Breast epithelium (tissue), 4 donors: ENCODE results near the gene OTOP3. TPM values are rescaled to one million over a fixed set of nuclear protein-coding genes. Genes with fewer than 3 reads are reported as not detected.

Source experiments
- DNase-seq, 2 donors: peaks; one replicate each; pipeline ENCODE4 v3.0.0-alpha.2; 2019; ENCODE audit warnings: low spot score in 2 of 2
- H3K27ac ChIP-seq, 2 donors: fragments of 200-600 bp; sonication (generic) in 1 of 2; one replicate each; pipeline ENCODE4 v1.5.1; 2016 to 2019; ENCODE audit warnings: mild to moderate bottlenecking in 1 of 2
- H3K27me3 ChIP-seq, 2 donors: fragments of 200-600 bp; sonication (generic) in 1 of 2; one replicate each; pipeline versions ENCODE4 v1.5.1 to v1.6.0; 2017 to 2019; ENCODE audit warnings: control low read depth in 1 of 2, mild to moderate bottlenecking in 1 of 2
- H3K36me3 ChIP-seq: fragments of 200-600 bp; one replicate; pipeline ENCODE4 v1.5.1; 2019
- H3K4me1 ChIP-seq, 2 donors: fragments of 200-600 bp; sonication (generic); one replicate each; pipeline ENCODE4 v1.5.1; 2016 to 2019; ENCODE audit warnings: control low read depth in 1 of 2
- H3K4me3 ChIP-seq, 3 donors: fragments of 200-600 bp; sonication (generic); 1 replicate in 2 of 3; 2 replicates in 1 of 3; pipeline ENCODE4 v1.5.1; 2016 to 2019; ENCODE audit warnings: mild to moderate bottlenecking in 3 of 3, moderate library complexity in 2 of 3
- H3K9me3 ChIP-seq, 2 donors: fragments of 200-600 bp; sonication (generic) in 1 of 2; one replicate each; pipeline ENCODE4 v1.5.1; 2016 to 2019; ENCODE audit warnings: control low read depth in 1 of 2
- CTCF ChIP-seq, 3 donors: fragments of 450-650 bp; IDR thresholded peaks; one replicate each; pipeline ENCODE4 v1.5.1; 2016 to 2017; ENCODE audit warnings: antibody characterized with exemption in 3 of 3, mild to moderate bottlenecking in 3 of 3, moderate library complexity in 3 of 3
- POLR2A ChIP-seq: fragments of 450-650 bp; IDR thresholded peaks from one replicate; pipeline ENCODE4 v1.6.1; 2016; ENCODE audit warnings: antibody characterized with exemption, mild to moderate bottlenecking, moderate library complexity
- POLR2AphosphoS5 ChIP-seq, 3 donors: sonication (generic); formaldehyde crosslinking; IDR thresholded peaks; one replicate each; pipeline ENCODE4 v1.6.1; 2017; ENCODE audit warnings: antibody characterized with exemption in 3 of 3
- intact Hi-C: fragments of 100-400 bp; cut with DNase I; formaldehyde crosslinking; loops from one replicate; pipeline ENCODE4 v1.15.1; 2023; ENCODE audit warnings: low total_unique reads
- total RNA-seq, 3 donors: library from RNA; depleted of rRNA; stranded (reverse); fragments of >200 nt; gene quantifications; one replicate each; pipeline ENCODE4 v1.1.0, GENCODE V29; 2016

Gene OTOP3
- total RNA-seq, 3 donors from 2014 or later, result not detected

DNA sequence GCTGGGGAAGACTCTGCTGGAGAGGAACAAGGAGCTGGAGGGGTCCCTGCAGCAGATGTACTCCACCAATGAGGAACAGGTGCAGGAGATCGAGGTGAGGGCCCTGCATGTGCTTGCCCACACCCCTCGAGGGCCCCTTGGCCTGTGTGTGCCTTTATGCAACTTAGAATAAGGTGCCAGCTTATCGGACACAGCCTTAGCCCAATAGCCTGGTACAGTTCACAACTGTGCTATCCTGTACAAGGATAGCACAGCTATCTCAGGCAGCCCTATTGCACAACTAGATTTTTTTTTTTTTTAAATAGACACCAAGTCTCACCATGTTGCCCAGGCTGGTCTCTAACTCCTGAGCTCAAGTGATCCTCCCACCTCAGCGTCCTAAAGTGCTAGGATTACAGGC, 63.8 kb downstream of the OTOP3 start:
- intact Hi-C loops, result no loop called here
- Histone ChIP-seq H3K9me3 (no peaks in the 10 kb centered on the region), H3K4me1 (no peaks in the 10 kb centered on the region), H3K36me3 (no peaks in the 10 kb centered on the region), H3K4me3 (no peak overlapping the region), H3K27ac (no peak overlapping the region), H3K27me3 (no peaks in the 10 kb centered on the region)
- no peak for TF ChIP-seq CTCF (IDR thresholded peaks at IDR 0.05)
- no peak for TF ChIP-seq POLR2AphosphoS5 (IDR thresholded peaks at IDR 0.05)
- no peak for TF ChIP-seq POLR2A
- DNase-seq, result no peak

Other genes starting within 250 kb of the OTOP3 start
- gene CD300LF, start 223.0 kb upstream of the OTOP3 start, total RNA-seq, result 1 to 10 TPM in 1 of 3 donors, under 1 TPM in 2; 0.32 to 2.0 (median 0.98) TPM
- 1 to 10 TPM in 2 of 3 donors, under 1 TPM in 1; 0.98 to 2.1 (median 2.0) TPM for gene RAB37, start 198.6 kb upstream of the OTOP3 start, total RNA-seq
- gene NHERF1, start 187.3 kb upstream of the OTOP3 start, total RNA-seq, result 10 to 100 TPM; 15.8 to 82.8 (median 36.4) TPM
- 10 to 100 TPM; 20.6 to 41.3 (median 40.0) TPM for gene NAT9, start 159.6 kb upstream of the OTOP3 start, total RNA-seq
- under 1 TPM in 1 of 3 donors, not detected in 2; 0.48 TPM for gene GRIN2C, start 76.0 kb upstream of the OTOP3 start, total RNA-seq
- 1 to 10 TPM; 7.3 to 9.3 (median 8.8) TPM for gene FDXR, start 62.9 kb upstream of the OTOP3 start, total RNA-seq
- gene FADS6, start 42.3 kb upstream of the OTOP3 start, total RNA-seq, result under 1 TPM in 2 of 3 donors, not detected in 1; 0.33 to 0.80 TPM
- gene USH1G, start 12.6 kb upstream of the OTOP3 start, total RNA-seq, result not detected
- under 1 TPM in 1 of 3 donors, not detected in 2; 0.33 TPM for gene OTOP2, start 11.6 kb upstream of the OTOP3 start, total RNA-seq
- gene HID1, start 36.9 kb downstream of the OTOP3 start, total RNA-seq, result 10 to 100 TPM in 2 of 3 donors, 1 to 10 TPM in 1; 6.1 to 46.5 (median 37.3) TPM
- 10 to 100 TPM in 1 of 3 donors, 1 to 10 TPM in 2; 8.0 to 13.1 (median 9.2) TPM for gene CDR2L, start 51.7 kb downstream of the OTOP3 start, total RNA-seq
- gene MRPL58, start 76.8 kb downstream of the OTOP3 start, total RNA-seq, result 10 to 100 TPM; 38.6 to 48.6 (median 44.6) TPM
- 100 to 1,000 TPM; 190 to 268 (median 222) TPM for gene ATP5PD, start 111.1 kb downstream of the OTOP3 start, total RNA-seq
- 10 to 100 TPM; 23.5 to 28.4 (median 24.6) TPM for gene KCTD2, start 111.3 kb downstream of the OTOP3 start, total RNA-seq
- 10 to 100 TPM in 2 of 3 donors, 1 to 10 TPM in 1; 9.0 to 19.8 (median 18.4) TPM for gene SLC16A5, start 152.1 kb downstream of the OTOP3 start, total RNA-seq
- 1 to 10 TPM; 3.4 to 6.7 (median 5.6) TPM for gene ARMC7, start 174.1 kb downstream of the OTOP3 start, total RNA-seq
- gene NT5C, start 195.8 kb downstream of the OTOP3 start, total RNA-seq, result 100 to 1,000 TPM in 1 of 3 donors, 10 to 100 TPM in 2; 79.6 to 106 (median 91.4) TPM
- 10 to 100 TPM in 2 of 3 donors, 1 to 10 TPM in 1; 9.9 to 30.5 (median 24.9) TPM for gene JPT1, start 218.6 kb downstream of the OTOP3 start, total RNA-seq
- 10 to 100 TPM; 68.8 to 78.6 (median 74.6) TPM for gene SUMO2, start 247.1 kb downstream of the OTOP3 start, total RNA-seq